Measurements from ENCODE around the gene PGGT1B.

DNA sequence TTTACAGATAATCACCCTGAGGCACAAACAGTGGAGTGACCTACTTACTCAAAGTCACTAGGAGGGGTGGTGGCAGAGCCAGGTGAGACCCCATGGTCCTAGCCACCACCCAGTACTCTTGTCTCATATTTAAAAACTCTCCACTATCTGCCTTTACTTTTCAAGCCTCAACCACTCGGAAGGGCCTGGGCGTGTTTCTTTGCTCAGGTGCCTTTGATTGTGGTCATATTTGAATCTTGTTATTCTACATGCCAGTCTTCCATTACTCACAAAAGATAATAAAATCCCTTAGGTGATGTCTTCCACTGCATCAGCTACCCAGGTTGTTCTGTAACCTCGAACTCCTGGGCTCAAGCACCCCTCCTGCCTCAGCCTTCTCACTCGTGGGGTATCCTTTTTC, 72.3 kb downstream of the PGGT1B start:
- TF ChIP-seq, protein P1, sequence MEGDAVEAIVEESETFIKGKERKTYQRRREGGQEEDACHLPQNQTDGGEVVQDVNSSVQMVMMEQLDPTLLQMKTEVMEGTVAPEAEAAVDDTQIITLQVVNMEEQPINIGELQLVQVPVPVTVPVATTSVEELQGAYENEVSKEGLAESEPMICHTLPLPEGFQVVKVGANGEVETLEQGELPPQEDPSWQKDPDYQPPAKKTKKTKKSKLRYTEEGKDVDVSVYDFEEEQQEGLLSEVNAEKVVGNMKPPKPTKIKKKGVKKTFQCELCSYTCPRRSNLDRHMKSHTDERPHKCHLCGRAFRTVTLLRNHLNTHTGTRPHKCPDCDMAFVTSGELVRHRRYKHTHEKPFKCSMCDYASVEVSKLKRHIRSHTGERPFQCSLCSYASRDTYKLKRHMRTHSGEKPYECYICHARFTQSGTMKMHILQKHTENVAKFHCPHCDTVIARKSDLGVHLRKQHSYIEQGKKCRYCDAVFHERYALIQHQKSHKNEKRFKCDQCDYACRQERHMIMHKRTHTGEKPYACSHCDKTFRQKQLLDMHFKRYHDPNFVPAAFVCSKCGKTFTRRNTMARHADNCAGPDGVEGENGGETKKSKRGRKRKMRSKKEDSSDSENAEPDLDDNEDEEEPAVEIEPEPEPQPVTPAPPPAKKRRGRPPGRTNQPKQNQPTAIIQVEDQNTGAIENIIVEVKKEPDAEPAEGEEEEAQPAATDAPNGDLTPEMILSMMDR (IDR thresholded peaks at IDR 0.05): no peak
- no peak for TF ChIP-seq EZH2 (IDR thresholded peaks at IDR 0.05; ENCODE audit: borderline replicate concordance, insufficient read depth, low read depth, low read length, poor library complexity, severe bottlenecking)

Measured in B cell (primary cell).